ENCODE measurements around the gene WDFY3.
"Not testable (repeated sequence)": the region's sequence is repeated elsewhere in the genome, so short reads cannot be mapped to it uniquely, and the experiment has no call there.

Gene WDFY3

GRCh38 chr4:84855774-84856173 is 110.7 kb downstream of the WDFY3 start:
- DNase-seq (ENCODE audit: low read depth in 2 of 2) = no peak

- DNase-seq (ENCODE audit: low read depth in 2 of 2) = no peak
Observed at GRCh38 chr4:84852081-84852480, 114.4 kb downstream of the WDFY3 start.

GRCh38 chr4:84849051-84849640 is 117.3 kb downstream of the WDFY3 start:
- no peak for DNase-seq (ENCODE audit: low read depth in 2 of 2)

- no peak for DNase-seq (ENCODE audit: low read depth in 2 of 2)
Observed at GRCh38 chr4:84848432-84848831, 118.1 kb downstream of the WDFY3 start.

- DNase-seq (ENCODE audit: low read depth in 2 of 2) = no peak
Observed at GRCh38 chr4:84847978-84848377, 118.5 kb downstream of the WDFY3 start.

GRCh38 chr4:84846985-84847384 is 119.5 kb downstream of the WDFY3 start:
- DNase-seq (ENCODE audit: low read depth in 2 of 2) = no peak

- no peak for DNase-seq (ENCODE audit: low read depth in 2 of 2)
Observed at GRCh38 chr4:84841435-84841834, 125.1 kb downstream of the WDFY3 start.

GRCh38 chr4:84837751-84838150 is 128.7 kb downstream of the WDFY3 start:
- no peak for DNase-seq (ENCODE audit: low read depth in 2 of 2)

GRCh38 chr4:84829633-84830032 is 136.9 kb downstream of the WDFY3 start:
- not testable (repeated sequence) for DNase-seq (ENCODE audit: low read depth in 2 of 2)

- DNase-seq (ENCODE audit: low read depth in 2 of 2) = no peak
Observed at GRCh38 chr4:84826681-84827080, 139.8 kb downstream of the WDFY3 start.

- DNase-seq (ENCODE audit: low read depth in 2 of 2) = no peak
Observed at GRCh38 chr4:84825701-84826341, 140.7 kb downstream of the WDFY3 start.

GRCh38 chr4:84821064-84821463 is 145.4 kb downstream of the WDFY3 start:
- DNase-seq (ENCODE audit: low read depth in 2 of 2) = no peak

- DNase-seq (ENCODE audit: low read depth in 2 of 2) = no peak
Observed at GRCh38 chr4:84814094-84814750, 152.3 kb downstream of the WDFY3 start.

GRCh38 chr4:84809946-84810345 is 156.5 kb downstream of the WDFY3 start:
- no peak for DNase-seq (ENCODE audit: low read depth in 2 of 2)

GRCh38 chr4:84808332-84808731 is 158.2 kb downstream of the WDFY3 start:
- DNase-seq (ENCODE audit: low read depth in 2 of 2) = no peak

- DNase-seq (ENCODE audit: low read depth in 2 of 2) = not testable (repeated sequence)
Observed at GRCh38 chr4:84806541-84806940, 159.9 kb downstream of the WDFY3 start.

GRCh38 chr4:84804136-84804535 is 162.4 kb downstream of the WDFY3 start:
- DNase-seq (ENCODE audit: low read depth in 2 of 2) = no peak

- DNase-seq (ENCODE audit: low read depth in 2 of 2) = no peak
Observed at GRCh38 chr4:84803720-84804119, 162.8 kb downstream of the WDFY3 start.

- DNase-seq (ENCODE audit: low read depth in 2 of 2) = no peak
Observed at GRCh38 chr4:84803116-84803515, 163.4 kb downstream of the WDFY3 start.

GRCh38 chr4:84800256-84800655 is 166.2 kb downstream of the WDFY3 start:
- DNase-seq (ENCODE audit: low read depth in 2 of 2) = no peak

GRCh38 chr4:84799318-84799717 is 167.2 kb downstream of the WDFY3 start:
- DNase-seq (ENCODE audit: low read depth in 2 of 2) = no peak

- no peak for DNase-seq (ENCODE audit: low read depth in 2 of 2)
Observed at GRCh38 chr4:84796394-84796793, 170.1 kb downstream of the WDFY3 start.

All from stimulated activated CD8-positive, alpha-beta memory T cell treated with anti-CD3 and anti-CD28 coated beads, Interleukin-15, amount 100 ng/mL, for 48 hours (primary cell).